Right renal cortex interstitium (tissue), 3 donors: ENCODE results near the gene FGF14. TPM values are rescaled to one million over a fixed set of nuclear protein-coding genes. Genes with fewer than 3 reads are reported as not detected.

Source experiments
- DNase-seq, 3 donors: peaks; one replicate each; pipeline ENCODE4 v3.0.0-alpha.2; 2013; ENCODE audit warnings: low read depth in 3 of 3, low spot score in 2 of 3
- polyA plus RNA-seq, 3 donors: library from polyadenylated mRNA; unstranded; fragments of 120-200 nt; gene quantifications; one replicate each; pipeline ENCODE4 v1.2.1, GENCODE V29; 2013; ENCODE audit not compliant: insufficient read length in 3 of 3

FGF14 gene
- polyA plus RNA-seq = 1 to 10 TPM in 1 of 3 donors, under 1 TPM in 2; 0.64 to 1.5 (median 0.87) TPM

GRCh38 chr13:102401766-102402165 is at the start of gene FGF14:
FGF14 (minus strand) TSS chr13:102402048.
- no peak for DNase-seq

GRCh38 chr13:102443249-102443648 is 41.4 kb upstream of the FGF14 start:
- no peak for DNase-seq

- no peak for DNase-seq
Observed at GRCh38 chr13:102441085-102441484, 39.2 kb upstream of the FGF14 start.

- DNase-seq = no peak
Observed at GRCh38 chr13:102440259-102440936, 38.5 kb upstream of the FGF14 start.

- no peak for DNase-seq
Observed at GRCh38 chr13:102422690-102423089, 20.8 kb upstream of the FGF14 start.

- no peak for DNase-seq
Observed at GRCh38 chr13:102405499-102406100, 3.8 kb upstream of the FGF14 start.

- no peak for DNase-seq
Observed at GRCh38 chr13:102402290-102402689, 442 bp upstream of the FGF14 start.

GRCh38 chr13:102401265-102401664 is 583 bp downstream of the FGF14 start:
- no peak for DNase-seq

- no peak for DNase-seq
Observed at GRCh38 chr13:102400675-102401145, 1.1 kb downstream of the FGF14 start.

- no peak for DNase-seq
Observed at GRCh38 chr13:102399791-102400674, 1.8 kb downstream of the FGF14 start.

- no peak for DNase-seq
Observed at GRCh38 chr13:102395939-102396338, 5.9 kb downstream of the FGF14 start.

- no peak for DNase-seq
Observed at GRCh38 chr13:102395174-102395573, 6.7 kb downstream of the FGF14 start.

GRCh38 chr13:102394158-102395053 is 7.4 kb downstream of the FGF14 start:
- DNase-seq = peak; percentile 91 to 94 (median 94)

GRCh38 chr13:102392481-102393209 is 9.2 kb downstream of the FGF14 start:
- DNase-seq = no peak

- no peak for DNase-seq
Observed at GRCh38 chr13:102386461-102386860, 15.4 kb downstream of the FGF14 start.

GRCh38 chr13:102380012-102380411 is 21.8 kb downstream of the FGF14 start:
- DNase-seq = no peak

GRCh38 chr13:102376318-102376717 is 25.5 kb downstream of the FGF14 start:
- no peak for DNase-seq

- no peak for DNase-seq
Observed at GRCh38 chr13:102374726-102375125, 27.1 kb downstream of the FGF14 start.

- DNase-seq = no peak
Observed at GRCh38 chr13:102374233-102374632, 27.6 kb downstream of the FGF14 start.

GRCh38 chr13:102373221-102373620 is 28.6 kb downstream of the FGF14 start:
- no peak for DNase-seq
